Effector CD4-positive, alpha-beta T cell (primary cell): ENCODE data around the gene ORC1.
"Not testable (repeated sequence)": the region's sequence is repeated elsewhere in the genome, so short reads cannot be mapped to it uniquely, and the experiment has no call there.

Source experiments
- DNase-seq: peaks from one replicate; pipeline ENCODE4 v3.0.0-alpha.2; 2020

The ORC1 gene

GRCh38 chr1:52385376-52385775 lies 18.8 kb downstream of the ORC1 start:
- no peak for DNase-seq

- not testable (repeated sequence) for DNase-seq
Observed at GRCh38 chr1:52369851-52370250, 34.4 kb downstream of the ORC1 start.

DNA sequence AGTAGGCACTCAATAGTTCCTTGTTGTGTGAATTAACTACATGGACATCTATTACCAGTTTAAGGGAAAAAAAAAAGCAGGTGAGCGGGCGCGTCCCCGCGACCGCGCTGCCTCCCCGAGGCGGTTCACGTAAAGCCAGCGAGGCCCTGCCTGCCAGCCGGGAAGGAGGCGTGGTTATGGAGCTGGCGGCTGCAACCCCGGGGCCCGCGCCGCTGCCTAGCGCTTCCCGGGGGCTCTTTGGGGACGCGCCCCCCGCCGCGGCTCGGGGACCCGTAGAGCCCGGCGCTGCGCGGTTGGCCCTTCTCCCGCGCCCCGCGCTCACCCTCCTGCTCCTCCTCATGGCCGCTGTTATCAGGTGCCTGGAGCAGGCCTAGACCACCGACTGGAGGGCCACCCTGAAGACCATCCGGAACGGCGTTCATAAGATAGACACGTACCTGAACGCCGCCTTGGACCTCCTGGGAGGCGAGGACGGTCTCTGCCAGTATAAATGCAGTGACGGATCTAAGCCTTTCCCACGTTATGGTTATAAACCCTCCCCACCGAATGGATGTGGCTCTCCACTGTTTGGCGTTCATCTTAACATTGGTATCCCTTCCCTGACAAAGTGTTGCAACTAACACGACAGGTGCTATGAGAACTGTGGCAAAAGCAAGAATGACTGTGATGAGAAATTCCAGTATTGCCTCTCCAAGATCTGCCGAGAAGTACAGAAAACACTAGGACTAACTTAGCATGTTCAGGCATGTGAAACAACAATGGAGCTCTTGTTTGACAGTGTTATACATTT lies 35.6 kb downstream of the ORC1 start:
- peak; percentile 45 for DNase-seq

DNA sequence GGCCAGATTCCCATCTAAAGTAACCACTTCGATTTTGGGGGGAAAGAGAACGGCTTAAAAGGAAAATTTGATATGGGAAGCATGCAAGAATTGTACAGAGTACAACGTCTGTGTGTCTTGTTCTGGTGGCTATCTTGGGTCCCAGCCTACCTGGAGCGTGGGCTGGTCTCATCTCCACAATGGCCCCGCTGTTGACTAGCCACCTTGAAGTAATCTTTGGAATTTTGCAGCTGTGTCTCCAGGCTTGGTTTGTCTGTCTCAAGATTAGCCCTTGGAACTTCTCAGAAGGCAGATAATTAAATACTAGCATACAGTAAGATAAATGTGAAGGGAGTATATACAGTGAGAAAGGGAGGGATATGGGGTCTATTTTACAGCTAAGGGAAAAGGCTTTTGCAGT lies 37.0 kb downstream of the ORC1 start:
- no peak for DNase-seq

DNA sequence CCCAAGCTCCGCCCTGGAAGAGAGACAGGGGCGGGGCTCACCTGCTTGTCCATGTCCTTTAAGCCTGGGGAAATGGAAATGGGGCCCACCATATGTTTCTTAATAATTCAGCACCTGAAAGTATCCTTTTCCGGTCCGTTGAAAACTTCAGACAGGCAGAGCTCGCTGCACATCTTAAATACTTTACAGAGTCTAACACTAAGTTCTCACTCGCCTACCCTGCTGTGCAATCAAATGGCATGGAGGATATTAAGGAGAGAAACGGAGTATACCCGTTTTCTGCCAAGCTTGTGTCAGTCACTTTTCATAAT lies 37.8 kb downstream of the ORC1 start:
- DNase-seq, result no peak

DNA sequence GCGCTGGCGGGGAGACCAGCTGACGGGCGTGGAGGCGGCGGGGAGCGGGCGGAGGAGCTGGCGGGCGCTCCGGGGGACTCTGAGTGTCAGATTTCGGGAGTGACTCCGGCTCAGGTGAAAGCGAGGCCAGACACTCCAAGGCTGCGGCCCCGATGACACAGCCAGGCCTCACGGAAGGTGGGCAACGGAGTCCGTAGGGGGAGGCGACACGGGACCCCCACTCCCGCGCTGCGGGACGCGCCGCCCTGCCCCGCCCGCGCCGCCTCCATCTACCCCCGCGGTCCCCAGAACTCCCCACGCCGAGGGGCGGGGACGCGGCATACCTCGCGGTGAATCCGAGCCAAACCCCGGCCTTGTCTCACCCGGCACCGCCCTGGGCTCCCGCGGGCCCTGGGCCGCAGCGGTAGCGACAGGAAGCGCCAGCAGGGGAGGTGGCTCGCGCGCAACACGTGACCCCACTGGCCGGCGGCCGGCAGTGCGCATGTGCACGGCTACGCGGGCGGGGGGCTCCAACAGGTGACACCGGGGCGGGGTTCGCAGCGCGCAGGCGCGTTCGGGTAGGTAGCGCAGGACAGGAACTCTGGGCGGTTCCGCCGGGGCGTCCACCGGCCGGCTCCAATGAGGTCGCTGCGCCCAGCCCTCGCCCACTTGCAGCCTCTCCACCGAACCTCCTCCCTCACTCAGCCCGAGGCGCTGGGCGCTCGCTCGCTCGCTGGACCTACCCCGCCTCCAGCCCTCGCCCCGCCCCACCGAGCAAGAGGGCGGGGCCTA lies 38.3 kb downstream of the ORC1 start, which contains the start of gene CC2D1B:
Gene CC2D1B (minus strand): TSS at position 460 of the 771 bp plus-strand sequence. CDS start 1,585 bp downstream, outside the sequence.
- peak; percentile 98 for DNase-seq

GRCh38 chr1:52365071-52365745 lies 39.0 kb downstream of the ORC1 start:
- DNase-seq, result no peak

GRCh38 chr1:52364235-52364839 lies 39.9 kb downstream of the ORC1 start:
- DNase-seq, result no peak

- no peak for DNase-seq
Observed at GRCh38 chr1:52360595-52360968, 43.6 kb downstream of the ORC1 start.

GRCh38 chr1:52359676-52360594 lies 44.3 kb downstream of the ORC1 start:
- no peak for DNase-seq

GRCh38 chr1:52358851-52359497 lies 45.2 kb downstream of the ORC1 start:
- DNase-seq, result no peak

GRCh38 chr1:52357397-52357796 lies 46.8 kb downstream of the ORC1 start:
- DNase-seq, result no peak

GRCh38 chr1:52356818-52357355 lies 47.3 kb downstream of the ORC1 start:
- no peak for DNase-seq

DNA sequence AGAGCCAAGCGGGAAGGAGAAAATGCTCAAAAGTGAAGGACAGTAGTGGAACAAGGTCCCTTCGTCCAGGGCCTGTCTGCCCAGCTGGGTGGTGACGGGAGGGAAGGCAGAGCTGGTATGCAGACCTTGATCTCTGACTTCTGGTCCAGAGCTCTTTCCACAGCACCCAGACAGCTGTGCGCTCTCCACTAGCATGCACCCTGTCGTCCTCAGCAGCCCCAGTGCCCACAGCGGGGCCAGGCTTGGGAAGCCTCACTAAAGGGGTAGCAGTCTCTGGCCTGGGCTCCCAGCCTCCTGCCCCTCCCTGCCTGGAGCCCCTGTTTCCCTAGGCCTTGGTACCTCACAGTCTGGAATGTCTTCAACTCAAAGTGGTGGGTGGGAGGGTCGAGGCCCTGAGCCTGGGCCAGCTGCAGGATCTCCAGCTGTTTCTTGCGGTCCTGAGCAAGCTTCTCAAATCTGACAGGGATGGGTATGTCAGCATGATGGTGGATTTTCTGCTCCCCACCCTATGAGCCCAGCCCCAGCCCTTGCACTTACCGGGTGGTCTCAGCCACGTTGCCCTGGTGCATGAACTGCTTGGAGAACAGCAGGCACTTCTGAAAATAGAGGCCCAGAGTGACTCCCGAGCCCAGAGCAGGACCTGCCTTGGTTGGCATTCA lies 48.2 kb downstream of the ORC1 start:
- DNase-seq, result no peak

DNA sequence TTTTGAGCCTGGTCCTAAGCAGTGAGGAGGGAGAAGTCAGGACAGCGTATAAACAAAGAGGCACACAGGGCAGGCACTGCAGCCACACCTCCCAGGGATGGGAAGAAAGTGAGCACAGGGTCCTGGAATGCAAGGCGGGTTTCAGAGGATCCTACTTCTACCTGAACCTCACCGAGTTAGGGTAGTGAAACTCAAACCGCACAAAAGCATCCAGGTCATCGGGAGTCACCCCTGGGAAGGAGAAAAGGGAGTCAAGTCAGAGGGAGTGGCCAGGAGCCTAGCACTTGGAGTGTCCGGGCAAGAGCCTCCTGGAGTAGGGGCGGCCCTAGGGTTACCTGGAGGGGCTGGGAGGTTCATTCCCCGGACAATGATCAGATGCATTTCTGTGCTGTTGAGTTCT lies 48.8 kb downstream of the ORC1 start:
- DNase-seq, result no peak

GRCh38 chr1:52352690-52353089 lies 51.5 kb downstream of the ORC1 start:
- no peak for DNase-seq

- no peak for DNase-seq
Observed at GRCh38 chr1:52348704-52349300, 55.4 kb downstream of the ORC1 start.

DNA sequence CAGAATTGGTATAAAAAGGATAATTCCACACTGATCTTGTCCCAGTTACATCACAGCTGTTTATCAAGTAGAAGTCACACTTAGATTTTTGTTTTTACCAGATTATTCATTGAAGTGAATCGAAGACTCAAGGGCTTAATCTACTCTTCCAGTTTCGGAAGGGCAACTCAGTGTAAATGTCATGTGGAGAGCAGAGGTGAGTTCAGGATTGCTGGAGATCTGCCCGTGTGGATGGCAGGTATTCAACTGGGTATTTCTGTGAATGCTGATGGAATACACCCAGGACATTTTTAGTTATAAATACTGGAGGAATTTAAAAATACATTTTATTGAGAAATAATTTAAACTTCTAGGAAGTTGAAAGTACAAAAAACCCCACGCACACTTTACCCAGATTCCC lies 57.6 kb downstream of the ORC1 start:
- no peak for DNase-seq

GRCh38 chr1:52345252-52345651 lies 59.0 kb downstream of the ORC1 start:
- no peak for DNase-seq

- DNase-seq, result no peak
Observed at GRCh38 chr1:52343979-52344378, 60.2 kb downstream of the ORC1 start.
